WTC11 (cell line): ENCODE results near the gene FLCN. TPM values are rescaled to one million over a fixed set of nuclear protein-coding genes. Genes with fewer than 3 reads are reported as not detected.

ENCODE experiments used
- ATF1 ChIP-seq: sonication (generic); formaldehyde crosslinking; IDR thresholded peaks from 2 replicates; pipeline ENCODE4 v1.8.1; 2023; ENCODE audit warnings: mild to moderate bottlenecking, moderate library complexity, missing genetic modification reagents
- ELF4 ChIP-seq: sonication (generic); formaldehyde crosslinking; IDR thresholded peaks from 2 replicates; pipeline ENCODE4 v1.8.1; 2022; ENCODE audit warnings: low read depth, mild to moderate bottlenecking, moderate library complexity, missing genetic modification reagents
- ETV6 ChIP-seq: sonication (generic); formaldehyde crosslinking; IDR thresholded peaks from 2 replicates; pipeline ENCODE4 v1.8.1; 2022; ENCODE audit warnings: mild to moderate bottlenecking, missing genetic modification reagents
- IRF2 ChIP-seq: sonication (generic); formaldehyde crosslinking; IDR thresholded peaks from 2 replicates; pipeline ENCODE4 v1.8.0; 2022; ENCODE audit warnings: low read depth, missing genetic modification reagents, borderline replicate concordance
- NR2C2 ChIP-seq: sonication (generic); formaldehyde crosslinking; IDR thresholded peaks from 2 replicates; pipeline ENCODE4 v1.8.0; 2022; ENCODE audit warnings: mild to moderate bottlenecking, missing genetic modification reagents
- NR3C1 ChIP-seq: sonication (generic); formaldehyde crosslinking; conservative IDR thresholded peaks from 2 replicates; pipeline ENCODE4 v1.8.1; 2023; ENCODE audit warnings: low read depth, mild to moderate bottlenecking, missing genetic modification reagents
- OVOL2 ChIP-seq: fragments of 250-450 bp; sonication (Bioruptor Pico); IDR thresholded peaks from 2 replicates; pipeline ENCODE4 v1.9.0; 2021; ENCODE audit warnings: mild to moderate bottlenecking, borderline replicate concordance
- SMAD3 ChIP-seq: sonication (generic); formaldehyde crosslinking; IDR thresholded peaks from 2 replicates; pipeline ENCODE4 v1.8.0; 2022; ENCODE audit warnings: missing genetic modification reagents, mild to moderate bottlenecking, borderline replicate concordance
- SMAD4 ChIP-seq: sonication (generic); formaldehyde crosslinking; IDR thresholded peaks from 2 replicates; pipeline ENCODE4 v1.8.0; 2022; ENCODE audit warnings: mild to moderate bottlenecking, missing genetic modification reagents
- TEAD4 ChIP-seq: sonication (generic); formaldehyde crosslinking; IDR thresholded peaks from 2 replicates; pipeline ENCODE4 v1.8.0; 2022; ENCODE audit warnings: mild to moderate bottlenecking, missing genetic modification reagents
- ZNF263 ChIP-seq: sonication (generic); formaldehyde crosslinking; IDR thresholded peaks from 2 replicates; pipeline ENCODE4 v1.8.1; 2022; ENCODE audit warnings: low read depth, mild to moderate bottlenecking, moderate library complexity, missing genetic modification reagents
- ZNF317 ChIP-seq: sonication (generic); formaldehyde crosslinking; IDR thresholded peaks from 2 replicates; pipeline ENCODE4 v1.8.1; 2023; ENCODE audit warnings: low read depth, mild to moderate bottlenecking, moderate library complexity, missing genetic modification reagents, borderline replicate concordance
- total RNA-seq: library from RNA; stranded (reverse); gene quantifications from 3 replicates; pipeline ENCODE4 v1.2.3, GENCODE V29; 2021
- TF ChIP-seq, protein P1 (sequence below): fragments of 250-450 bp; sonication (Bioruptor Pico); IDR thresholded peaks from 2 replicates; pipeline ENCODE4 v1.9.0; 2021; ENCODE audit warnings: mild to moderate bottlenecking
- TF ChIP-seq, protein P2 (sequence below): sonication (generic); formaldehyde crosslinking; IDR thresholded peaks from 2 replicates; pipeline ENCODE4 v1.8.0; 2023; ENCODE audit warnings: mild to moderate bottlenecking, missing genetic modification reagents
- TF ChIP-seq, protein P3 (sequence below): sonication (generic); formaldehyde crosslinking; IDR thresholded peaks from 2 replicates; pipeline ENCODE4 v1.8.1; 2023; ENCODE audit warnings: mild to moderate bottlenecking, missing genetic modification reagents
- TF ChIP-seq, protein P4 (sequence below): sonication (generic); formaldehyde crosslinking; IDR thresholded peaks from 2 replicates; pipeline ENCODE4 v1.8.0; 2022; ENCODE audit warnings: mild to moderate bottlenecking, missing genetic modification reagents
- TF ChIP-seq, protein P5 (sequence below): sonication (generic); formaldehyde crosslinking; IDR thresholded peaks from 2 replicates; pipeline ENCODE4 v1.8.1; 2023; ENCODE audit warnings: mild to moderate bottlenecking, missing genetic modification reagents, borderline replicate concordance
- TF ChIP-seq, protein P6 (sequence below): sonication (generic); formaldehyde crosslinking; IDR thresholded peaks from 2 replicates; pipeline ENCODE4 v1.8.1; 2023; ENCODE audit warnings: mild to moderate bottlenecking, missing genetic modification reagents, moderate library complexity
- TF ChIP-seq, protein P7 (sequence below): sonication (generic); formaldehyde crosslinking; IDR thresholded peaks from 2 replicates; pipeline ENCODE4 v1.8.1; 2023; ENCODE audit warnings: mild to moderate bottlenecking, missing genetic modification reagents
- TF ChIP-seq, protein P8 (sequence below): sonication (generic); formaldehyde crosslinking; IDR thresholded peaks from 2 replicates; pipeline ENCODE4 v1.8.1; 2022; ENCODE audit warnings: low read depth, mild to moderate bottlenecking, moderate library complexity, missing genetic modification reagents, borderline replicate concordance
- TF ChIP-seq, protein P9 (sequence below): sonication (generic); formaldehyde crosslinking; IDR thresholded peaks from 2 replicates; pipeline ENCODE4 v1.8.1; 2023; ENCODE audit warnings: mild to moderate bottlenecking, moderate library complexity, missing genetic modification reagents

FLCN gene
- total RNA-seq, 1 experiment from 2014 or later, result 40.8 TPM

DNA sequence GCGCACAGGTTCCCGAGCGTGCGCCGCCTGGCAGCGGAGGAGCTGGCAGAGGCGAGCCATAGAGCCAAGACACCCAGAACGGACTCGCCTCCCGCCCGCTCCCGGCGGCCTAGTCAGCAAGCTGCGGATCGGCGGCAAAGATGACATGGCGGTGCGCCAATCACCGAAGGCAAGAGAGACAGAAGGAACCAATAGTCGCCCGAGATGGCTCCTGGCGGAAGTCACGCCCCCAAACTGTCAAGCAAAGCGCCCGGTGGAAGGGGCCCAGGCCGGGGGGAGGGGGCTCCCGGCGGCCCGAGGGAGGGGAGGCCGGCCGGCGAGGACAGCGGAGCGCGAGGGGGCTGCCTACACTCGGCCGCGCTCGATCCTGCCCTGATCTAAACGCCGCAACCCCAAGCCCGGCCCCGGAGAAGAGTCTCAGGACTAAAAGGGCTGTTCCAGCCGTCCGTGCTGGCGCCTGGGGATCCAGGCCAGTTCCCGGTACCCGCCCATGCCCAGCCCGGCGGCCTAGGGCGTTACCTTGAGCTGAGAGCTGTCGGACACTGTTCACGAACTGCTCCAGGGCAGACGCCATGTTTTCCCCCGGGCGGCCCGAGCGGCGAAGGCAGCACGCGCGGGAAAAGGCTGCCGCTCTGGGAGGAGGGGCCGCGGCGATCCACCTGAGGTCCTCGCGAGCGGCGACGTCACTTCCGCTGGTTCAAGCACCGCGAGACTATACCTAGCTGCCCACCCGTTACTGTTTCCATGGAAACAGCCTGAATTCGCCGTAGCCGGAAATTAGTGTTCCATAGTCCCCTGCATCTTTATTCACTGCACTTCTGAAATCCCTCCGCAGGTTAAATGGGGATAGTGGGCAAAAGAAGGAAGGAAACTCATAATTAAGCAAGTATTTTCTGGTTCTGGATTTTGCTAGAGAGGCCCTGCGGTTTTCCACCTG lies 43.9 kb upstream of the FLCN start, which contains the start of gene COPS3 (continued):
- TF ChIP-seq, protein P1, sequence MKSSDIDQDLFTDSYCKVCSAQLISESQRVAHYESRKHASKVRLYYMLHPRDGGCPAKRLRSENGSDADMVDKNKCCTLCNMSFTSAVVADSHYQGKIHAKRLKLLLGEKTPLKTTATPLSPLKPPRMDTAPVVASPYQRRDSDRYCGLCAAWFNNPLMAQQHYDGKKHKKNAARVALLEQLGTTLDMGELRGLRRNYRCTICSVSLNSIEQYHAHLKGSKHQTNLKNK (CRISPR knock-in tag), result no peak
- TF ChIP-seq, protein P2, sequence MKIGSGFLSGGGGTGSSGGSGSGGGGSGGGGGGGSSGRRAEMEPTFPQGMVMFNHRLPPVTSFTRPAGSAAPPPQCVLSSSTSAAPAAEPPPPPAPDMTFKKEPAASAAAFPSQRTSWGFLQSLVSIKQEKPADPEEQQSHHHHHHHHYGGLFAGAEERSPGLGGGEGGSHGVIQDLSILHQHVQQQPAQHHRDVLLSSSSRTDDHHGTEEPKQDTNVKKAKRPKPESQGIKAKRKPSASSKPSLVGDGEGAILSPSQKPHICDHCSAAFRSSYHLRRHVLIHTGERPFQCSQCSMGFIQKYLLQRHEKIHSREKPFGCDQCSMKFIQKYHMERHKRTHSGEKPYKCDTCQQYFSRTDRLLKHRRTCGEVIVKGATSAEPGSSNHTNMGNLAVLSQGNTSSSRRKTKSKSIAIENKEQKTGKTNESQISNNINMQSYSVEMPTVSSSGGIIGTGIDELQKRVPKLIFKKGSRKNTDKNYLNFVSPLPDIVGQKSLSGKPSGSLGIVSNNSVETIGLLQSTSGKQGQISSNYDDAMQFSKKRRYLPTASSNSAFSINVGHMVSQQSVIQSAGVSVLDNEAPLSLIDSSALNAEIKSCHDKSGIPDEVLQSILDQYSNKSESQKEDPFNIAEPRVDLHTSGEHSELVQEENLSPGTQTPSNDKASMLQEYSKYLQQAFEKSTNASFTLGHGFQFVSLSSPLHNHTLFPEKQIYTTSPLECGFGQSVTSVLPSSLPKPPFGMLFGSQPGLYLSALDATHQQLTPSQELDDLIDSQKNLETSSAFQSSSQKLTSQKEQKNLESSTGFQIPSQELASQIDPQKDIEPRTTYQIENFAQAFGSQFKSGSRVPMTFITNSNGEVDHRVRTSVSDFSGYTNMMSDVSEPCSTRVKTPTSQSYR (CRISPR knock-in tag), result no peak
- TF ChIP-seq OVOL2 (CRISPR knock-in tag), result no peak
- TF ChIP-seq ELF4 (CRISPR knock-in tag), result no peak
- no peak for TF ChIP-seq ETV6 (CRISPR knock-in tag)
- TF ChIP-seq, protein P3, sequence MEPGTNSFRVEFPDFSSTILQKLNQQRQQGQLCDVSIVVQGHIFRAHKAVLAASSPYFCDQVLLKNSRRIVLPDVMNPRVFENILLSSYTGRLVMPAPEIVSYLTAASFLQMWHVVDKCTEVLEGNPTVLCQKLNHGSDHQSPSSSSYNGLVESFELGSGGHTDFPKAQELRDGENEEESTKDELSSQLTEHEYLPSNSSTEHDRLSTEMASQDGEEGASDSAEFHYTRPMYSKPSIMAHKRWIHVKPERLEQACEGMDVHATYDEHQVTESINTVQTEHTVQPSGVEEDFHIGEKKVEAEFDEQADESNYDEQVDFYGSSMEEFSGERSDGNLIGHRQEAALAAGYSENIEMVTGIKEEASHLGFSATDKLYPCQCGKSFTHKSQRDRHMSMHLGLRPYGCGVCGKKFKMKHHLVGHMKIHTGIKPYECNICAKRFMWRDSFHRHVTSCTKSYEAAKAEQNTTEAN (CRISPR knock-in tag), result peak; percentile 34; the same call in 1 of the 2 replicates
- no peak for TF ChIP-seq NR2C2 (CRISPR knock-in tag)
- no peak for TF ChIP-seq ZNF317
- TF ChIP-seq, protein P4, sequence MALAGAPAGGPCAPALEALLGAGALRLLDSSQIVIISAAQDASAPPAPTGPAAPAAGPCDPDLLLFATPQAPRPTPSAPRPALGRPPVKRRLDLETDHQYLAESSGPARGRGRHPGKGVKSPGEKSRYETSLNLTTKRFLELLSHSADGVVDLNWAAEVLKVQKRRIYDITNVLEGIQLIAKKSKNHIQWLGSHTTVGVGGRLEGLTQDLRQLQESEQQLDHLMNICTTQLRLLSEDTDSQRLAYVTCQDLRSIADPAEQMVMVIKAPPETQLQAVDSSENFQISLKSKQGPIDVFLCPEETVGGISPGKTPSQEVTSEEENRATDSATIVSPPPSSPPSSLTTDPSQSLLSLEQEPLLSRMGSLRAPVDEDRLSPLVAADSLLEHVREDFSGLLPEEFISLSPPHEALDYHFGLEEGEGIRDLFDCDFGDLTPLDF (CRISPR knock-in tag), result no peak
- TF ChIP-seq, protein P5, sequence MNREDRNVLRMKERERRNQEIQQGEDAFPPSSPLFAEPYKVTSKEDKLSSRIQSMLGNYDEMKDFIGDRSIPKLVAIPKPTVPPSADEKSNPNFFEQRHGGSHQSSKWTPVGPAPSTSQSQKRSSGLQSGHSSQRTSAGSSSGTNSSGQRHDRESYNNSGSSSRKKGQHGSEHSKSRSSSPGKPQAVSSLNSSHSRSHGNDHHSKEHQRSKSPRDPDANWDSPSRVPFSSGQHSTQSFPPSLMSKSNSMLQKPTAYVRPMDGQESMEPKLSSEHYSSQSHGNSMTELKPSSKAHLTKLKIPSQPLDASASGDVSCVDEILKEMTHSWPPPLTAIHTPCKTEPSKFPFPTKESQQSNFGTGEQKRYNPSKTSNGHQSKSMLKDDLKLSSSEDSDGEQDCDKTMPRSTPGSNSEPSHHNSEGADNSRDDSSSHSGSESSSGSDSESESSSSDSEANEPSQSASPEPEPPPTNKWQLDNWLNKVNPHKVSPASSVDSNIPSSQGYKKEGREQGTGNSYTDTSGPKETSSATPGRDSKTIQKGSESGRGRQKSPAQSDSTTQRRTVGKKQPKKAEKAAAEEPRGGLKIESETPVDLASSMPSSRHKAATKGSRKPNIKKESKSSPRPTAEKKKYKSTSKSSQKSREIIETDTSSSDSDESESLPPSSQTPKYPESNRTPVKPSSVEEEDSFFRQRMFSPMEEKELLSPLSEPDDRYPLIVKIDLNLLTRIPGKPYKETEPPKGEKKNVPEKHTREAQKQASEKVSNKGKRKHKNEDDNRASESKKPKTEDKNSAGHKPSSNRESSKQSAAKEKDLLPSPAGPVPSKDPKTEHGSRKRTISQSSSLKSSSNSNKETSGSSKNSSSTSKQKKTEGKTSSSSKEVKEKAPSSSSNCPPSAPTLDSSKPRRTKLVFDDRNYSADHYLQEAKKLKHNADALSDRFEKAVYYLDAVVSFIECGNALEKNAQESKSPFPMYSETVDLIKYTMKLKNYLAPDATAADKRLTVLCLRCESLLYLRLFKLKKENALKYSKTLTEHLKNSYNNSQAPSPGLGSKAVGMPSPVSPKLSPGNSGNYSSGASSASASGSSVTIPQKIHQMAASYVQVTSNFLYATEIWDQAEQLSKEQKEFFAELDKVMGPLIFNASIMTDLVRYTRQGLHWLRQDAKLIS, result no peak
- TF ChIP-seq, protein P6, sequence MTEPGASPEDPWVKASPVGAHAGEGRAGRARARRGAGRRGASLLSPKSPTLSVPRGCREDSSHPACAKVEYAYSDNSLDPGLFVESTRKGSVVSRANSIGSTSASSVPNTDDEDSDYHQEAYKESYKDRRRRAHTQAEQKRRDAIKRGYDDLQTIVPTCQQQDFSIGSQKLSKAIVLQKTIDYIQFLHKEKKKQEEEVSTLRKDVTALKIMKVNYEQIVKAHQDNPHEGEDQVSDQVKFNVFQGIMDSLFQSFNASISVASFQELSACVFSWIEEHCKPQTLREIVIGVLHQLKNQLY (CRISPR knock-in tag), result no peak
- no peak for TF ChIP-seq IRF2 (CRISPR knock-in tag)
- no peak for TF ChIP-seq SMAD4 (CRISPR knock-in tag)
- no peak for TF ChIP-seq TEAD4
- TF ChIP-seq, protein P7, sequence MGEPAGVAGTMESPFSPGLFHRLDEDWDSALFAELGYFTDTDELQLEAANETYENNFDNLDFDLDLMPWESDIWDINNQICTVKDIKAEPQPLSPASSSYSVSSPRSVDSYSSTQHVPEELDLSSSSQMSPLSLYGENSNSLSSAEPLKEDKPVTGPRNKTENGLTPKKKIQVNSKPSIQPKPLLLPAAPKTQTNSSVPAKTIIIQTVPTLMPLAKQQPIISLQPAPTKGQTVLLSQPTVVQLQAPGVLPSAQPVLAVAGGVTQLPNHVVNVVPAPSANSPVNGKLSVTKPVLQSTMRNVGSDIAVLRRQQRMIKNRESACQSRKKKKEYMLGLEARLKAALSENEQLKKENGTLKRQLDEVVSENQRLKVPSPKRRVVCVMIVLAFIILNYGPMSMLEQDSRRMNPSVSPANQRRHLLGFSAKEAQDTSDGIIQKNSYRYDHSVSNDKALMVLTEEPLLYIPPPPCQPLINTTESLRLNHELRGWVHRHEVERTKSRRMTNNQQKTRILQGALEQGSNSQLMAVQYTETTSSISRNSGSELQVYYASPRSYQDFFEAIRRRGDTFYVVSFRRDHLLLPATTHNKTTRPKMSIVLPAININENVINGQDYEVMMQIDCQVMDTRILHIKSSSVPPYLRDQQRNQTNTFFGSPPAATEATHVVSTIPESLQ (CRISPR knock-in tag), result 0 out of 2 replicates have a peak, but pooled peaks have one; percentile 52
- TF ChIP-seq SMAD3 (CRISPR knock-in tag), result no peak
- TF ChIP-seq ATF1 (CRISPR knock-in tag), result no peak
- TF ChIP-seq NR3C1 (CRISPR knock-in tag), result no peak
- TF ChIP-seq, protein P8, sequence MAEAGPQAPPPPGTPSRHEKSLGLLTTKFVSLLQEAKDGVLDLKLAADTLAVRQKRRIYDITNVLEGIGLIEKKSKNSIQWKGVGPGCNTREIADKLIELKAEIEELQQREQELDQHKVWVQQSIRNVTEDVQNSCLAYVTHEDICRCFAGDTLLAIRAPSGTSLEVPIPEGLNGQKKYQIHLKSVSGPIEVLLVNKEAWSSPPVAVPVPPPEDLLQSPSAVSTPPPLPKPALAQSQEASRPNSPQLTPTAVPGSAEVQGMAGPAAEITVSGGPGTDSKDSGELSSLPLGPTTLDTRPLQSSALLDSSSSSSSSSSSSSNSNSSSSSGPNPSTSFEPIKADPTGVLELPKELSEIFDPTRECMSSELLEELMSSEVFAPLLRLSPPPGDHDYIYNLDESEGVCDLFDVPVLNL, result peak; percentile 95
- no peak for TF ChIP-seq ZNF263 (CRISPR knock-in tag)
- TF ChIP-seq, protein P9, sequence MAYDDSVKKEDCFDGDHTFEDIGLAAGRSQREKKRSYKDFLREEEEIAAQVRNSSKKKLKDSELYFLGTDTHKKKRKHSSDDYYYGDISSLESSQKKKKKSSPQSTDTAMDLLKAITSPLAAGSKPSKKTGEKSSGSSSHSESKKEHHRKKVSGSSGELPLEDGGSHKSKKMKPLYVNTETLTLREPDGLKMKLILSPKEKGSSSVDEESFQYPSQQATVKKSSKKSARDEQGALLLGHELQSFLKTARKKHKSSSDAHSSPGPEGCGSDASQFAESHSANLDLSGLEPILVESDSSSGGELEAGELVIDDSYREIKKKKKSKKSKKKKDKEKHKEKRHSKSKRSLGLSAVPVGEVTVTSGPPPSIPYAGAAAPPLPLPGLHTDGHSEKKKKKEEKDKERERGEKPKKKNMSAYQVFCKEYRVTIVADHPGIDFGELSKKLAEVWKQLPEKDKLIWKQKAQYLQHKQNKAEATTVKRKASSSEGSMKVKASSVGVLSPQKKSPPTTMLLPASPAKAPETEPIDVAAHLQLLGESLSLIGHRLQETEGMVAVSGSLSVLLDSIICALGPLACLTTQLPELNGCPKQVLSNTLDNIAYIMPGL, result no peak
